Liver (tissue), 9 donors: ENCODE measurements around the gene HGFAC. TPM values are rescaled to one million over a fixed set of nuclear protein-coding genes. Genes with fewer than 3 reads are reported as not detected.
"Not testable (repeated sequence)": the region's sequence is repeated elsewhere in the genome, so short reads cannot be mapped to it uniquely, and the experiment has no call there.

Experiments used
- DNase-seq: peaks from one replicate; pipeline ENCODE4 v3.0.0-alpha.2; 2017; ENCODE audit warnings: low spot score
- H3K27ac ChIP-seq, 2 donors: one replicate each; pipeline ENCODE4 v1.7.0; 2013; ENCODE audit warnings: inconsistent platforms in 2 of 2, low read length in 2 of 2, control low read depth in 1 of 2, low read depth in 1 of 2, mild to moderate bottlenecking in 1 of 2
- H3K27me3 ChIP-seq, 4 donors: one replicate each; pipeline versions ENCODE4 v1.6.1 to v1.7.0; 2013; ENCODE audit warnings: low read length in 3 of 4, inconsistent platforms in 1 of 4, mild to moderate bottlenecking in 1 of 4, moderate library complexity in 1 of 4; ENCODE audit not compliant: control insufficient read depth in 4 of 4, insufficient read depth in 4 of 4
- H3K36me3 ChIP-seq, 4 donors: one replicate each; pipeline versions ENCODE4 v1.6.1 to v1.7.0; 2013; ENCODE audit warnings: low read length in 3 of 4, mild to moderate bottlenecking in 3 of 4, low read depth in 1 of 4, moderate library complexity in 1 of 4; ENCODE audit not compliant: control insufficient read depth in 4 of 4, insufficient read depth in 3 of 4
- H3K4me1 ChIP-seq, 4 donors: one replicate each; pipeline versions ENCODE4 v1.6.1 to v1.7.0; 2013; ENCODE audit warnings: low read length in 3 of 4, mild to moderate bottlenecking in 3 of 4, moderate library complexity in 1 of 4; ENCODE audit not compliant: control insufficient read depth in 4 of 4, insufficient read depth in 4 of 4
- H3K4me3 ChIP-seq, 3 donors: one replicate each; pipeline versions ENCODE4 v1.6.1 to v1.7.0; 2013; ENCODE audit warnings: low read length in 3 of 3, control low read depth in 1 of 3, low read depth in 1 of 3, mild to moderate bottlenecking in 1 of 3
- H3K9ac ChIP-seq, 2 donors: one replicate each; pipeline ENCODE4 v1.7.0; 2013; ENCODE audit warnings: low read length in 2 of 2, mild to moderate bottlenecking in 2 of 2, moderate library complexity in 2 of 2, control low read depth in 1 of 2, low read depth in 1 of 2
- H3K9me3 ChIP-seq, 4 donors: one replicate each; pipeline versions ENCODE4 v1.6.1 to v1.7.0; 2013; ENCODE audit warnings: low read length in 3 of 4; ENCODE audit not compliant: control insufficient read depth in 4 of 4
- FOXA1 ChIP-seq: IDR thresholded peaks from 2 replicates; pipeline ENCODE4 v1.6.1; 2016; ENCODE audit warnings: antibody characterized with exemption
- GABPA ChIP-seq, 2 donors: IDR thresholded peaks in 1 of 2; conservative IDR thresholded peaks in 1 of 2; 2 replicates each; pipeline ENCODE4 v1.6.1; 2016; ENCODE audit warnings: antibody characterized with exemption in 2 of 2, mild to moderate bottlenecking in 1 of 2, moderate library complexity in 1 of 2
- RAD21 ChIP-seq, 2 donors: IDR thresholded peaks; 2 replicates each; pipeline ENCODE4 v1.6.1; 2016; ENCODE audit warnings: antibody characterized with exemption in 2 of 2, mild to moderate bottlenecking in 2 of 2
- REST ChIP-seq: IDR thresholded peaks from 2 replicates; pipeline ENCODE4 v1.6.1; 2016; ENCODE audit warnings: antibody characterized with exemption, mild to moderate bottlenecking
- RXRA ChIP-seq, 2 donors: IDR thresholded peaks; 2 replicates each; pipeline ENCODE4 v1.6.1; 2017 to 2018; ENCODE audit warnings: antibody characterized with exemption in 2 of 2, mild to moderate bottlenecking in 1 of 2
- TAF1 ChIP-seq: conservative IDR thresholded peaks from 2 replicates; pipeline ENCODE4 v1.6.1; 2016; ENCODE audit warnings: antibody characterized with exemption, mild to moderate bottlenecking
- YY1 ChIP-seq: IDR thresholded peaks from 2 replicates; pipeline ENCODE4 v1.6.1; 2016; ENCODE audit warnings: antibody characterized with exemption, mild to moderate bottlenecking
- WGBS: extraction: QIAGEN DNeasy Blood & Tissue Kit; methylation state at CpG from one replicate; pipeline ENCODE4 v1.1.7; 2013; 5-methylcytosine and 5-hydroxymethylcytosine counted together
- polyA plus RNA-seq, 2 donors: library from polyadenylated mRNA; stranded (reverse) in 1 of 2; unstranded in 1 of 2; fragments of 200-250 nt in 1 of 2; fragments of >200 nt in 1 of 2; fragmentation: Nextera tagmentation in 1 of 2; extraction: Ambion mirVana in 1 of 2; gene quantifications; one replicate each; pipeline versions ENCODE4 v1.2.1 to v1.2.3, GENCODE V29; 2013 to 2015
- total RNA-seq, 2 donors: library from RNA; depleted of rRNA; stranded (reverse); fragments of >200 nt; gene quantifications; one replicate each; pipeline ENCODE4 v1.2.3, GENCODE V29; 2014
- TF ChIP-seq, protein P1 (sequence below): IDR thresholded peaks from 2 replicates; pipeline ENCODE4 v1.6.1; 2016; ENCODE audit warnings: antibody characterized with exemption
- donor health status: healthy.
- donor health status: healthy.
- donor health status: healthy.
- donor health status: healthy.
- donor health status: healthy.

Gene HGFAC
- total and polyA plus RNA-seq, 4 donors = 23.3 to 133 (median 82.7) TPM

GRCh38 chr4:3408793-3409330 lies 32.9 kb upstream of the HGFAC start:
- 67% methylated on average over 8 of the region's 8 CpGs for WGBS
- peak overlapping the region; percentile 70 to 86 for H3K9ac ChIP-seq
- peaks cover 18 to 47% (median 39%) of the 10 kb centered on the region in 4 donors for H3K4me1 ChIP-seq
- peak overlapping the region in 2 of 3 donors; percentile 30 to 42 for H3K4me3 ChIP-seq
- no peaks in the 10 kb centered on the region for H3K27me3 ChIP-seq
- H3K36me3 ChIP-seq = no peaks in the 10 kb centered on the region
- no peaks in the 10 kb centered on the region for H3K9me3 ChIP-seq
- no peak for DNase-seq
- no peak for TF ChIP-seq GABPA (IDR thresholded peaks at IDR 0.05 in 1 of 2, conservative IDR thresholded peaks at IDR 0.05 in 1 of 2)
- peak; percentile 22 to 45 for TF ChIP-seq RAD21 (IDR thresholded peaks at IDR 0.05)
- H3K27ac ChIP-seq = peak overlapping the region; percentile 95

- Histone ChIP-seq H3K27me3 (no peaks in the 10 kb centered on the region), H3K9ac (no peak overlapping the region), H3K4me3 (no peak overlapping the region), H3K9me3 (no peaks in the 10 kb centered on the region), H3K36me3 (no peaks in the 10 kb centered on the region), H3K27ac (peak overlapping the region; percentile 27 to 41), H3K4me1 (peaks cover 18 to 47% (median 39%) of the 10 kb centered on the region in 4 donors)
- WGBS = 59% methylated on average over 15 of the region's 15 CpGs
- DNase-seq = no peak
- TF ChIP-seq RAD21 (IDR thresholded peaks at IDR 0.05) = no peak
- TF ChIP-seq, protein P1, sequence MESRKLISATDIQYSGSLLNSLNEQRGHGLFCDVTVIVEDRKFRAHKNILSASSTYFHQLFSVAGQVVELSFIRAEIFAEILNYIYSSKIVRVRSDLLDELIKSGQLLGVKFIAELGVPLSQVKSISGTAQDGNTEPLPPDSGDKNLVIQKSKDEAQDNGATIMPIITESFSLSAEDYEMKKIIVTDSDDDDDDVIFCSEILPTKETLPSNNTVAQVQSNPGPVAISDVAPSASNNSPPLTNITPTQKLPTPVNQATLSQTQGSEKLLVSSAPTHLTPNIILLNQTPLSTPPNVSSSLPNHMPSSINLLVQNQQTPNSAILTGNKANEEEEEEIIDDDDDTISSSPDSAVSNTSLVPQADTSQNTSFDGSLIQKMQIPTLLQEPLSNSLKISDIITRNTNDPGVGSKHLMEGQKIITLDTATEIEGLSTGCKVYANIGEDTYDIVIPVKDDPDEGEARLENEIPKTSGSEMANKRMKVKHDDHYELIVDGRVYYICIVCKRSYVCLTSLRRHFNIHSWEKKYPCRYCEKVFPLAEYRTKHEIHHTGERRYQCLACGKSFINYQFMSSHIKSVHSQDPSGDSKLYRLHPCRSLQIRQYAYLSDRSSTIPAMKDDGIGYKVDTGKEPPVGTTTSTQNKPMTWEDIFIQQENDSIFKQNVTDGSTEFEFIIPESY = no peak
- TF ChIP-seq REST = peak; percentile 12
- no peak for TF ChIP-seq FOXA1
Observed at GRCh38 chr4:3409571-3410091, 32.1 kb upstream of the HGFAC start.

DNA sequence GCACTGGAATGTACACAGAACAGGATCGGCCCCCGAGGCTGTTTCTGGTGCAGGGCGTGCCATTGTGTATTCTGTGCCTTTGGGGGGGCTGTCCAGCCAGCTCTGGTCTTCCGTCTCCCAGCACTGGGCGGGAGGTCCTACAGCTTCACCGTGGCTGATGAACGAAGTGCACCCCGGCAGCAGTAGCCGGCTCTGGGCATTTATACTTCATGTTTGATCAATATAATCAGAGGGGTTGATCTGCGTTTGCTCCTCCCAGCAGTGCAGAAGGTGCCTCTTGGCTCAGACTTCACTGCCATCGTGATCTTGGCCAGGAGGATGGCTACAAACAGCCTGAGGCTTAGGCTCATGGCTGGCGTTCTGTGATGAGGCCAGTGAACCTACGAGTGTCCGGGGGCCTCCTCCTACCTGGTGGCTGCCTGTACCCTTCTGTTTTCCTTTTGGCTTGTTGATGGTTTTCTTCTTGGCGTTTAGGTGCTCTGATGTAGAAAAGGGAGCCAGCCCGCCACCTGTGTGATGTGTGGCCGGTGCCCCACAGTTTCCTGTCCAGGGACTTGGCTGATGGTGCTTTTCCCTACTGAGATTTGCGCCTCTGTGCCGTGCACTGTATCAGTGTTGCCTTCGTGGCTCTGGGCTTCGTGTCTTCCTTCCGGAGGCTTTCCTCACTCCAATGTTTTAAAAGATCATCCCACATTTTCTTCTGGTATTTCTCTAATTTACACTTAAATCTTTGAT lies 31.2 kb upstream of the HGFAC start:
- peaks cover 0 to 3% (median 2%) of the 10 kb centered on the region in 4 donors for H3K36me3 ChIP-seq
- H3K9me3 ChIP-seq = no peaks in the 10 kb centered on the region
- no peaks in the 10 kb centered on the region for H3K27me3 ChIP-seq
- WGBS = 67% methylated on average over 22 of the region's 22 CpGs
- H3K4me1 ChIP-seq = peaks cover 18 to 47% (median 39%) of the 10 kb centered on the region in 4 donors
- DNase-seq = no peak
- no peak overlapping the region for H3K4me3 ChIP-seq
- H3K27ac ChIP-seq = no peak overlapping the region
- H3K9ac ChIP-seq = no peak overlapping the region
- TF ChIP-seq TAF1 (no peak), RXRA (IDR thresholded peaks at IDR 0.05) (peak in 1 of 2 donors; percentile 6), YY1 (peak; percentile 14), RAD21 (IDR thresholded peaks at IDR 0.05) (no peak)

GRCh38 chr4:3411190-3411589 lies 30.6 kb upstream of the HGFAC start:
- not testable (repeated sequence) for H3K27me3 ChIP-seq, H3K36me3 ChIP-seq, H3K4me3 ChIP-seq, H3K9ac ChIP-seq, DNase-seq, H3K27ac ChIP-seq, H3K9me3 ChIP-seq
- H3K4me1 ChIP-seq = peaks cover 15 to 45% (median 39%) of the 10 kb centered on the region in 4 donors
- 97% methylated on average over 17 of the region's 17 CpGs for WGBS
